22Rv1 (cell line): ENCODE measurements around the gene CD48.

ENCODE experiments used
- CTCF ChIP-seq: fragments of 450-650 bp; IDR thresholded peaks from 2 replicates; pipeline ENCODE4 v1.5.1; 2017; ENCODE audit warnings: mild to moderate bottlenecking
- ZFX ChIP-seq: fragments of 450-650 bp; IDR thresholded peaks from 2 replicates; pipeline ENCODE4 v1.6.1; 2017; ENCODE audit warnings: antibody characterized with exemption, borderline replicate concordance

GRCh38 chr1:160667896-160668295 is 43.7 kb downstream of the CD48 start:
- TF ChIP-seq CTCF (no peak), ZFX (no peak)
